Fibroblast of skin of scalp (primary cell): ENCODE results near the gene FALEC.

Experiments used
- DNase-seq: peaks from one replicate; pipeline ENCODE4 v3.0.0-alpha.2; 2013

The FALEC gene

GRCh38 chr1:150546294-150546937, 30.9 kb downstream of the FALEC start:
- no peak for DNase-seq

DNA sequence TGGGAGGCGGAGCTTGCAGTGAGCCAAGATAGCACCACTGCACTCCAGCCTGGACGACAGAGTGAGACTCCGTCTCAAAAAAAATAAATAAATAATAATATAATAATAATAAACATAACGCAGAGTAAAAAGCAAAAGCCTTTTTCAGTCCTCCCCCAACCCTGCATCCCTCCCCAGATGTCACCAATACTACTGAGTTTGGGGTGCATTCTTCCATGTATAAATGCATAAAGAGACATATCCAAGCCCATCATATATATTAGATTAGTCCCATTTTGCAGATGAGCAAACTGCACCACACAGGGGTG, 32.7 kb downstream of the FALEC start:
- no peak for DNase-seq

- DNase-seq, result peak; percentile 72
Measured at GRCh38 chr1:150548632-150549495, 33.3 kb downstream of the FALEC start, which contains the start of gene ADAMTSL4. Gene ADAMTSL4, plus strand, starts transcription at chr1:150549408. Its CDS starts 2,881 bp downstream, at chr1:150552289.

- no peak for DNase-seq
Measured at GRCh38 chr1:150549496-150550221, 34.1 kb downstream of the FALEC start.

GRCh38 chr1:150550222-150551050, 34.9 kb downstream of the FALEC start:
- no peak for DNase-seq

GRCh38 chr1:150551051-150551783, 35.7 kb downstream of the FALEC start:
- no peak for DNase-seq

GRCh38 chr1:150551784-150552127, 36.2 kb downstream of the FALEC start:
- DNase-seq, result no peak

- DNase-seq, result peak; percentile 80
Measured at GRCh38 chr1:150552128-150552910, 36.8 kb downstream of the FALEC start.

GRCh38 chr1:150552911-150553289, 37.3 kb downstream of the FALEC start:
- DNase-seq, result no peak

DNA sequence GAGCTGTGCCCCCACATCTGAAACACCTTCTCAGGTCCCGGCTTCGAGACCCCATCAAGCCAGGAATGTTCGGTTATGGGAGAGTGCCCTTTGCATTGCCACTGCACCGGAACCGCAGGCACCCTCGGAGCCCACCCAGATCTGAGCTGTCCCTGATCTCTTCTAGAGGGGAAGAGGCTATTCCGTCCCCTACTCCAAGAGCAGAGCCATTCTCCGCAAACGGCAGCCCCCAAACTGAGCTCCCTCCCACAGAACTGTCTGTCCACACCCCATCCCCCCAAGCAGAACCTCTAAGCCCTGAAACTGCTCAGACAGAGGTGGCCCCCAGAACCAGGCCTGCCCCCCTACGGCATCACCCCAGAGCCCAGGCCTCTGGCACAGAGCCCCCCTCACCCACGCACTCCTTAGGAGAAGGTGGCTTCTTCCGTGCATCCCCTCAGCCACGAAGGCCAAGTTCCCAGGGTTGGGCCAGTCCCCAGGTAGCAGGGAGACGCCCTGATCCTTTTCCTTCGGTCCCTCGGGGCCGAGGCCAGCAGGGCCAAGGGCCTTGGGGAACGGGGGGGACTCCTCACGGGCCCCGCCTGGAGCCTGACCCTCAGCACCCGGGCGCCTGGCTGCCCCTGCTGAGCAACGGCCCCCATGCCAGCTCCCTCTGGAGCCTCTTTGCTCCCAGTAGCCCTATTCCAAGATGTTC, 38.0 kb downstream of the FALEC start:
- no peak for DNase-seq

DNA sequence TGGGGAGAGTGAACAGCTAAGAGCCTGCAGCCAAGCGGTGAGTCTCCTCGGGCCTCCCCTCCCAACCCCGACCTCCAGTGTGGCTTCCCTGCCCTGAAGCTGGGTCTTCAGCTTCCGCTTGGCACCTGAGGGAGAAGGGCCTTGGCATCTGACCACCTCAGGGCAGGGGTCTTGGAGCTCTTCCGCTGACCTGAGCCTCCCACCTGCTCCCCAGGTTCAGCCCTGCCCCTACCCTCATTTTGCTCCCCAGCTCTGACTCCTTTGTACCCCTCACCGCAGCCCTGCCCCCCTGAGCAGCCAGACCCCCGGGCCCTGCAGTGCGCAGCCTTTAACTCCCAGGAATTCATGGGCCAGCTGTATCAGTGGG, 38.5 kb downstream of the FALEC start:
- no peak for DNase-seq

- DNase-seq, result no peak
Measured at GRCh38 chr1:150555198-150555970, 39.8 kb downstream of the FALEC start.

DNA sequence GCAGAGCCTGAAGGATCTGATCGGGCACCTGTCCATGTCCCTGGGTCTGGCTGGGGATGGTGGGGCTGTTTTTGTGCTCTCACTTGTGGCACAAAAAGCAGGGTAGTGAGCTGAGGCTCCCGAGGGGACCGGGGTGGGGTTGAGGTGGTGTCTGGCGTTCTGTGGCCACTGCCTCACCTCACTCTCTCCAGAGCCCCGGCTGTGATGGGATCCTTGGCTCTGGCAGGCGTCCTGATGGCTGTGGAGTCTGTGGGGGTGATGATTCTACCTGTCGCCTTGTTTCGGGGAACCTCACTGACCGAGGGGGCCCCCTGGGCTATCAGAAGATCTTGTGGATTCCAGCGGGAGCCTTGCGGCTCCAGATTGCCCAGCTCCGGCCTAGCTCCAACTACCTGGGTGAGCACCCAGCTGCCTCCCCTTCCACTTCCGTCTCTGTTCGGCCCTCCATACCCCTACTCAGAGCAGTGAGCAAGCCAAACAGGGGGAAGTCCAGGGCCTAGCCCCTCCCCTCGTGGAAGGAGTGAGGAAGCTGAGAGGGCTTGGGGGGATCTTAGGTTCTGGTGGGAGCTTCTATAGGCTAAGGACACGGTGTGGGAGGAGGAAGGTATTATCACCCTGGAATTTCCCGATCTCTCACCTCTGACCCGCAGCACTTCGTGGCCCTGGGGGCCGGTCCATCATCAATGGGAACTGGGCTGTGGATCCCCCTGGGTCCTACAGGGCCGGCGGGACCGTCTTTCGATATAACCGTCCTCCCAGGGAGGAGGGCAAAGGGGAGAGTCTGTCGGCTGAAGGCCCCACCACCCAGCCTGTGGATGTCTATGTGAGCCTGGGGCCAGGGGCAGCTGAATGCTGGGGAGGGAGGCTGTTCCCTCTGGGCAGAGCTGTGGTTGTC, 40.7 kb downstream of the FALEC start:
- DNase-seq, result no peak

DNA sequence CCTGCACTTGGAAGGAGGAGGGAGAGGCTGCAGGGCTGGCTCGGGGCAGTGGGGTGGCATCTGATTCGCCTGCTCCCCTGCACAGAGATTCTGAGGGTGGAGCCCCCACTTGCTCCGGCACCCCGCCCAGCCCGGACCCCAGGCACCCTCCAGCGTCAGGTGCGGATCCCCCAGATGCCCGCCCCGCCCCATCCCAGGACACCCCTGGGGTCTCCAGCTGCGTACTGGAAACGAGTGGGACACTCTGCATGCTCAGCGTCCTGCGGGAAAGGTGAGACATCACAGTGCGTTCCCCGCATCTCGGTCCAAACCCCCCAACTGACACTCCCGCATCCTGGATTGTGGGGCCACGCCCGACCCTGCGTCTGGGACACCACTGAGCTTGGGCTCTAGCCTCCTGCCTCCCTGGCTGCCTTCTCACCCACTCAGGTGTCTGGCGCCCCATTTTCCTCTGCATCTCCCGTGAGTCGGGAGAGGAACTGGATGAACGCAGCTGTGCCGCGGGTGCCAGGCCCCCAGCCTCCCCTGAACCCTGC, 41.6 kb downstream of the FALEC start:
- no peak for DNase-seq

DNA sequence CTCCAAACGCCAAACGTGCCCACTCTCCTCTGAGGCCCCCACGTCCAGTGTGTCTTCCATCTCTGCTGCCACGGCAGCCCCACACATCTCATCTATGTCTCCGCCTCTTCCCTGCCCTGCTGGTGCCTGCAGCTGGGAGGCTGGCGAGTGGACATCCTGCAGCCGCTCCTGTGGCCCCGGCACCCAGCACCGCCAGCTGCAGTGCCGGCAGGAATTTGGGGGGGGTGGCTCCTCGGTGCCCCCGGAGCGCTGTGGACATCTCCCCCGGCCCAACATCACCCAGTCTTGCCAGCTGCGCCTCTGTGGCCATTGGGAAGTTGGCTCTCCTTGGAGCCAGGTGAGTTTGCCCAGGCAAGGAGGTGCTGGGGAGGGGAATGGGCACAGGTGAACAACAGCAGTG, 42.3 kb downstream of the FALEC start:
- DNase-seq, result no peak

GRCh38 chr1:150558303-150558704, 42.8 kb downstream of the FALEC start:
- DNase-seq, result no peak

GRCh38 chr1:150558761-150559655, 43.5 kb downstream of the FALEC start:
- no peak for DNase-seq
